Endothelial cell of umbilical vein (primary cell): ENCODE measurements around the gene FOXJ3.

Experiments used
- POLR2AphosphoS5 ChIP-seq: IDR thresholded peaks from 2 replicates; pipeline ENCODE4 v1.6.1; 2012; ENCODE audit warnings: low read depth, mild to moderate bottlenecking, control low read depth, low read length, moderate library complexity; ENCODE audit not compliant: insufficient read depth
- TF ChIP-seq, protein P1 (sequence below), 2 donors: IDR thresholded peaks; 1 replicate in 1 of 2; 2 replicates in 1 of 2; pipeline ENCODE4 v1.5.1; 2011; ENCODE audit warnings: low read length in 2 of 2, mild to moderate bottlenecking in 2 of 2, moderate library complexity in 2 of 2, control low read depth in 1 of 2, inconsistent platforms in 1 of 2, low read depth in 1 of 2; ENCODE audit not compliant: insufficient read depth in 1 of 2; ENCODE audit errors: extremely low read depth in 1 of 2

DNA sequence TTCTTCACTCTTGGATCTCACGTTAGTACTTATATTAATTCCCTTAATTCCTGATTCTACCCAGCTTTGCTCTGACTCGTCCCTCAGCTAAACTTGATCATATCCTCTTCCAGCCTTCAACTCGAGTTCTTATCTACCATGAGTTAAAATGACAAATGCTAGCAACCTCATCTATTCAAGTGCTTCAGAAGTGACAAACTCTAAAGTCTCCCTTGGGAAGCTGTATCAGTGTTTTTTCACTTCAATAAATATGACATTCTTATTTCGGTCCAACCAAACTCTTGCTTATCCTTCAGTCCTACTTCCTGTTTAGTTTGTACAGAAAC lies 75.3 kb downstream of the FOXJ3 start:
- TF ChIP-seq, protein P1, sequence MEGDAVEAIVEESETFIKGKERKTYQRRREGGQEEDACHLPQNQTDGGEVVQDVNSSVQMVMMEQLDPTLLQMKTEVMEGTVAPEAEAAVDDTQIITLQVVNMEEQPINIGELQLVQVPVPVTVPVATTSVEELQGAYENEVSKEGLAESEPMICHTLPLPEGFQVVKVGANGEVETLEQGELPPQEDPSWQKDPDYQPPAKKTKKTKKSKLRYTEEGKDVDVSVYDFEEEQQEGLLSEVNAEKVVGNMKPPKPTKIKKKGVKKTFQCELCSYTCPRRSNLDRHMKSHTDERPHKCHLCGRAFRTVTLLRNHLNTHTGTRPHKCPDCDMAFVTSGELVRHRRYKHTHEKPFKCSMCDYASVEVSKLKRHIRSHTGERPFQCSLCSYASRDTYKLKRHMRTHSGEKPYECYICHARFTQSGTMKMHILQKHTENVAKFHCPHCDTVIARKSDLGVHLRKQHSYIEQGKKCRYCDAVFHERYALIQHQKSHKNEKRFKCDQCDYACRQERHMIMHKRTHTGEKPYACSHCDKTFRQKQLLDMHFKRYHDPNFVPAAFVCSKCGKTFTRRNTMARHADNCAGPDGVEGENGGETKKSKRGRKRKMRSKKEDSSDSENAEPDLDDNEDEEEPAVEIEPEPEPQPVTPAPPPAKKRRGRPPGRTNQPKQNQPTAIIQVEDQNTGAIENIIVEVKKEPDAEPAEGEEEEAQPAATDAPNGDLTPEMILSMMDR (IDR thresholded peaks at IDR 0.05; ENCODE audit: extremely low read depth in 1 of 2, insufficient read depth in 1 of 2, low read depth in 1 of 2, low read length in 2 of 2): no peak
- TF ChIP-seq POLR2AphosphoS5: no peak
